Cardiac septum (tissue), 1 donor: Measurements from ENCODE around the gene KIF16B. TPM values are rescaled to one million over a fixed set of nuclear protein-coding genes. Genes with fewer than 3 reads are reported as not detected.

Experiments
- DNase-seq: peaks from one replicate; pipeline ENCODE4 v3.0.0-alpha.2; 2020; ENCODE audit warnings: low spot score
- intact Hi-C: fragments of 100-400 bp; cut with DNase I; formaldehyde crosslinking; loops from one replicate; pipeline ENCODE4 v1.14.0; 2022
- total RNA-seq: library from RNA; stranded (reverse); fragmentation: NEBNext Ultra II Directional; extraction: Animal tissue kit (Norgen Biotek cat#: 25700); gene quantifications from one replicate; pipeline ENCODE4 v1.2.1, GENCODE V29; 2021
- donor health status: DM: no; HTN: no; CAD: no.

KIF16B gene
- total RNA-seq, 1 donor from 2014 or later, result 19.7 TPM

- intact Hi-C loops, result no loop called here
- no peak for DNase-seq
Observed at GRCh38 chr20:16385891-16386290, 187.4 kb downstream of the KIF16B start.

- no peak for DNase-seq
Observed at GRCh38 chr20:16385462-16385861, 187.8 kb downstream of the KIF16B start.

DNA sequence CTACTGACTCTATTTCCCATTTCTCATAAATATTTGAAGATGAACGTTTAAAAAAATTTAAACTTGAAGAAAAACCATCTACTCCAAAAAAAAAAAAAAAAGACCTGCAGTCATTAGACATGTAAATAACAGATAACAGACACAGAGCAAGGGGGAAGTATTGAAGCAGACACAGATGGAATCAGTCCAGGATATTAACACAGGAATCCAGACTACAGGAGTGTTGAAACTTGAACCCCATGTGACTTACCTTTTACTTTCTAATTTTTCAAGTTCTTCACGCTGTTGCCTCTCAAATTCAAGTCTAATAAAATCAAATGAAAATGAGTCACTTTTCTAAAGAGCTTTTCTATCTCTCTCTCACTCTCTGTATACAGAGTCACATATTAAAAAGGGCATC lies 191.8 kb downstream of the KIF16B start:
- no peak for DNase-seq
- intact Hi-C loops, result no loop called here

More at GRCh38 chr20:16385462-16385861, 187.8 kb downstream of the KIF16B start:
- intact Hi-C loops, result no loop called here

DNA sequence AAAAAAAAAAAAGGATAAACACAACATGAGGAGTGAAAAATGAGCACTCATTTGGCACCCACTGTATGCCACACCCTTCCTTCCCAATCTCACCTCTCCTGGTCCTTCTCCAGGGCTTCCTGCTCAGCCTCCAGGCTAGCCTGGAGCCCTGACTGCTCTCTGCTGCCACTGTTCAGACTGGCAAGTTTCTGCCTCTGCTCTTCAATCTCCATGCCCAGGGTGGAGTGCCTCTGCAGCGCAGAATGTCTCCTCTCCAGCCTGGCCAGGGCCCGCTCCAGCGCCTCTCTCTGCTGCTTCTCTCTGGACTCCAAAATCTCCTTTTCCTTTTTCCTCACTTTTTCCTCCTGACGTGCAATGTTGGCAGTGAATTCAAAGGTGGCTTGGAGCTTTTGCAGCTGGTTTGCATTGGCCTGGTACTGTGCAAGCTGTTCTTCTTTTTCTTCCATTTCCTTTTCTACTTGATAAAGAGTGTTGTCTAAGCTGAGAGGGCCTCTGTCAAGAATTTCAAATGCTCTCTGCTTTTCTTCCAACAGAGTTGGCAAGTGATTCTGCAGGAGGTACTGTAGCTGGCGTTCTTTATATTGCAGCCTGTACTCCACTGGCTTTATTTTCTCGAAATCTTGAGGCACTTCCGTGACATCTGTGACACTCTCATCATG lies 194.4 kb downstream of the KIF16B start:
- no peak for DNase-seq
- intact Hi-C loops, result no loop called here

GRCh38 chr20:16378122-16378521 lies 195.1 kb downstream of the KIF16B start:
- intact Hi-C loops, result no loop called here
- DNase-seq, result no peak

GRCh38 chr20:16369441-16369840 lies 203.8 kb downstream of the KIF16B start:
- DNase-seq, result no peak

GRCh38 chr20:16368645-16369292 lies 204.5 kb downstream of the KIF16B start:
- no peak for DNase-seq
- intact Hi-C loops, result no loop called here

More at GRCh38 chr20:16369441-16369840, 203.8 kb downstream of the KIF16B start:
- intact Hi-C loops, result no loop called here

- DNase-seq, result no peak
- intact Hi-C loops, result no loop called here
Observed at GRCh38 chr20:16367948-16368560, 205.2 kb downstream of the KIF16B start.

DNA sequence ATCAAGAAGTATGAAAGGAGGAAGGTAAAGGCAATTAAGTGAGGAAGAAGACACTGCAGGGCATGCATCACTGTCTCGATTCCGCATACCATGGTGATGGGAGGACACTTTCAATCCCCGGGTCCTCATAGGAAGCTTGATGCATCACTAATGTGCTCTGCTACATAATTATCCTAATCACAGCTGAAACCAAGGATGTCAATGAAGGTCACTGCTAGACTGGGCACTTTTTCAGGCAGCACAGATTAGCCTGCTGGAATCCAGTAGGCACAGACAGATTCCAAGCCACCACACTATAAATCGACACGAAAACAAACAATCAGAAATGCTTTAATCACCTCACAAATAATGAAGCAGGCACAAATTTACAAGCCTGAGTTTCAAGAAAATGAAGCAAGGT lies 206.7 kb downstream of the KIF16B start:
- intact Hi-C loops, result no loop called here
- no peak for DNase-seq

DNA sequence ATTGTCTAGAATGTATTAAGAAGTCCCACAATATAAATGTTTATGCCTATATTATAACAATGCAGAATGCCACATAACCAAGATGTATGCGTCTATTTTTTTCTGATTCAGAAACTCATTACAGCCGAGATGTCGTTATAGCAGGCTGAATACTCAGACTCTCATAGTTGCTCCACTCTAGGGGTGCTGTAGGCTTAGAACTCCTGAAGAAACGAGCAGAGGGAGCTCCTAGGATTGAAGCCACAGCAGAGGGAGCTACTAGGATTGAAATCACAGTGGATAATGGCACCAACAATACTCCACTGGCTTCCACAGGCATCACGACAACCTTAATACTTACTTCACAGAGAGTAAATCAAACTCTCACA lies 208.9 kb downstream of the KIF16B start:
- intact Hi-C loops, result no loop called here
- DNase-seq, result no peak

- no peak for DNase-seq
- intact Hi-C loops, result no loop called here
Observed at GRCh38 chr20:16363506-16364319, 209.5 kb downstream of the KIF16B start.

GRCh38 chr20:16362642-16363041 lies 210.6 kb downstream of the KIF16B start:
- no peak for DNase-seq
- intact Hi-C loops, result no loop called here

- intact Hi-C loops, result no loop called here
- no peak for DNase-seq
Observed at GRCh38 chr20:16360668-16361067, 212.6 kb downstream of the KIF16B start.

- intact Hi-C loops, result no loop called here
- DNase-seq, result no peak
Observed at GRCh38 chr20:16353417-16353781, 219.8 kb downstream of the KIF16B start.

- DNase-seq, result no peak
- intact Hi-C loops, result no loop called here
Observed at GRCh38 chr20:16352751-16353416, 220.4 kb downstream of the KIF16B start.

DNA sequence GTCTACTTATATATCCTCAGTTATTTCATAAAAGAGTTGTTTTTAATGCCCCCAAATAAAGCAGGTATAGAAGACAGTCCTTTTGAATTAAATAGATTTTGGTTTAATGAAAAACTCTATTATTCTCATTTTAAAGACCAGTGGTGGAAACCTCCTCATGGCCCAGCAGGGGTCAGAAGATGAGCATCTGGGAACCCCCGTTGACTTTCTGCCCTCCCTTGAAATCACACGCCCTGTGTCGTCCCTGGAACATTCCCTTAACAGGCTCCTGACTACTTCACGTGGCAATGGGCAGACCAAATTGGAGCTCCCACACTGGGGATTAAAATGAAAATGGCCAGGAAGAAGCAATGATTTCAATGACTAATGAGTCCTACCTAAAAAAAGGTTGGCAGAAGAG lies 220.9 kb downstream of the KIF16B start:
- no peak for DNase-seq
- intact Hi-C loops, result no loop called here

DNA sequence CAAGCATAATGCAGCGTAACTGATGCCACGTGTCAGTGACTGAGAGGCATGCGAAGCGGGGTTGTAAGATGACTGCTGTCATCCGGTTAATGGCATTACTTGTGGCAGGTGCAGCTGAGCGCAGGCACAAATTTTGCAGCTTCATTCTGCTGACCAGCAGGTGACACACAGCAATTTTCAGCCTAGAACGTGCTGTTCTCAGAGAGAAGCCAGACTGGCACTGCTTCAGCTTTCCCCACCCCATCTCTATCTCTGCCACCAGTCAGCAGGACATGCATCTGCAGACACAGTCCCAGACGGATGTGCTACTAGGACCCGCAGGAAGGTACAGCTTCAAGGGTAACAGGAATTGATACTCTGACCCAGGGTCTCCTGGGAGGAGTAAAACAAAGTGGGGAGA lies 221.8 kb downstream of the KIF16B start:
- intact Hi-C loops, result no loop called here
- DNase-seq, result no peak

DNA sequence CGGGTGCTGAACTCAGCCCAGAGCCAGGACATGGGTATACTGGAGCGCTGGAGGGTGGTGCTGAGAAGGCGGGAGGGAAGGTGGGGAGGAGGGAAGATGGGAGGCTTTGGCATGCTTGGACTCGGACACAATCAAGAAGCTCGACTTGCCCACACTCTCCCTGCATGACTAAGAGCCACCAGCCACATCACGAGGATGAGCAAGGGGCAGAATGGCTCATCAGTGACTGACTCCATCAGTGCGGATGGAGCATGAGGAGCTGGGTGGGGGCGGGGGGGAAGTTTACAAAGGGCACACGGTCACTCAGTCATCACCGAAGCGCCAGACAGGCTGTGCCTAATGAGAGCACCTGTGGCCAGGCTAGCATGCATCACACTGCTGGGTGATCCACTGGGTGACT lies 222.8 kb downstream of the KIF16B start:
- no peak for DNase-seq
- intact Hi-C loops, result no loop called here

- DNase-seq, result no peak
- intact Hi-C loops, result no loop called here
Observed at GRCh38 chr20:16349523-16350260, 223.6 kb downstream of the KIF16B start.
